LHCN-M2 (cell line): ENCODE results near the gene TM7SF3. TPM values are rescaled to one million over a fixed set of nuclear protein-coding genes. Genes with fewer than 3 reads are reported as not detected.
A peak's percentile ranks its signal among the peaks of the same experiment; 100 is the strongest.
"Not testable (repeated sequence)": the region's sequence is repeated elsewhere in the genome, so short reads cannot be mapped to it uniquely, and the experiment has no call there.

Source experiments
- DNase-seq: peaks from one replicate; pipeline ENCODE4 v3.0.0-alpha.2; 2012; ENCODE audit warnings: low read depth
- total RNA-seq: library from RNA; depleted of rRNA; stranded (reverse); fragments of >200 nt; gene quantifications from 2 replicates; pipeline ENCODE4 v1.2.3, GENCODE V29; 2014

TM7SF3 gene
- total RNA-seq, 1 experiment from 2014 or later = 60.0 TPM

- no peak for DNase-seq
Observed at GRCh38 chr12:26979733-26980132, 34.5 kb downstream of the TM7SF3 start.

DNA sequence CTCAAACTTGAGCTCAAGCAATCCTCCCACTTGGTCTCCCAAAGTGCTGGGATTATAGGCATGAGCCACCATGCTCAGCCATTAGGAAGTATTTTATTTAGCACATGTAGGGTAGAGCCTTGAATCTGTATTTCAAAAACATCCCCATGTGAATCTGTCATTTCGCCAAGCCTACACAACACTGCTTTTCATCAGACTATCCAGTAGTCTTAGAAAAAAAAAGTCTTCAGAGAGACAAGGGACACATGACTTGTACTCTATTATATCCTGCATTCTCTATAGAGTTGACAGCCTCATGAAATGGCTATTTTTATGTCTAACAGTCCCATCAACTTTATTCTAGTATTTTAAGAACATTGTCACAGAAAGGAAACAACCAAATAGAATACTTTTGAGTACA is 35.4 kb downstream of the TM7SF3 start:
- DNase-seq = no peak

DNA sequence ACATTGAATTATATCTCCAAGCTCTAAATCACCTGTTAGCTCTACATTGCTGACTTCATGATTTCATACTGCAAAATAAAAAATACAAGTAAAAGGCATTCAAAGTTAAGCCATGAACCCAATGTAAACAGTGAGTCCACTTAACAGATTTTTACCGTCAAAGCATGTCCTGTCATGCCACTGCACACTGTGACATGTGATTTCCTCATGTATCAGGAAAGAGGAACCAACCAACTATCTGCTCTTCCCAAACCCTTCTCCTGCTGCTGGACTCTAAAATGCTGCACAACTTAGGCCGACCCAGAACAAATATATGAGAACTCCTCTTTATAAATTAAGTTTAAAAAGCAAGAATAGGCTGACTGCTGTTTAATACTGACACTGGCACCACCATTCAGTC is 37.5 kb downstream of the TM7SF3 start:
- no peak for DNase-seq

DNA sequence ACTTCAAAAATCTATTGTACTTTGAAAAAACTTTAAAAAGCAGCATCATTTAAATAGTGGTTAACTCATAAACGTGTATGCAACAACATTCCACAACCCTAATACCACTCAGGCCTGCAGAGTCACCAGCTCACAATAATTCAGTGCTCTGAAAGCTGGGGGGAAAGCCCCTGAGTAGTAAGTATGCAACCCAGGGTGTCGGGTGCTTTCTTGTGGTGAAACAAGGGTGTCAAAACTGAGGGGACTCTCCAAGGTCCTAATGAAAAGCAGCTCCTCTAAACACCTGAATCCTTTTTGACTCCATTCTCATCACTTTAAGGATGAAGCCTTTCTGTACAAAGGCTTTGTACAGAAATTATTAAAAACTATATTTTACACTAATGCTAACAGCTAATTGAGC is 42.2 kb downstream of the TM7SF3 start:
- no peak for DNase-seq

DNA sequence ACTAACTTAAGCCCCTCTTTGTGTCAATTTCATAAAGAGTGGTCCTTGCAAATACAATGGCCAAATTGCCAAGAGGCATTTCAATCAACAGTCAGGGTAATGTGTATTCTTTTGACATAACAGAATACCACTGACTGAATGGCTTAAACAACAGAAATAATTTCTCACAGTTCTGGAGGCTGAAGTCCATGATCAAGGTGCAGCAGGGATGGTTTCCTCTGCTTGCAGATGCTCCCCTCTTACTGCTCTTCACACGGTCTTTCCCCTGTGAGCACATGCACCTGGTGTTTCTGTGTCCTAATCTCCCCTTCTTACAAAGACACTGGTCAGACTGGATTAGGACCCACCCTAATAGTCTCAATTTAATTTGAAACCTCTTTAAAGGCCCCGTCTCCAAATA is 44.0 kb downstream of the TM7SF3 start:
- DNase-seq = no peak

- DNase-seq = no peak
Observed at GRCh38 chr12:26966842-26967241, 47.3 kb downstream of the TM7SF3 start.

- no peak for DNase-seq
Observed at GRCh38 chr12:26963413-26963812, 50.8 kb downstream of the TM7SF3 start.

- DNase-seq = no peak
Observed at GRCh38 chr12:26961803-26962202, 52.4 kb downstream of the TM7SF3 start.

DNA sequence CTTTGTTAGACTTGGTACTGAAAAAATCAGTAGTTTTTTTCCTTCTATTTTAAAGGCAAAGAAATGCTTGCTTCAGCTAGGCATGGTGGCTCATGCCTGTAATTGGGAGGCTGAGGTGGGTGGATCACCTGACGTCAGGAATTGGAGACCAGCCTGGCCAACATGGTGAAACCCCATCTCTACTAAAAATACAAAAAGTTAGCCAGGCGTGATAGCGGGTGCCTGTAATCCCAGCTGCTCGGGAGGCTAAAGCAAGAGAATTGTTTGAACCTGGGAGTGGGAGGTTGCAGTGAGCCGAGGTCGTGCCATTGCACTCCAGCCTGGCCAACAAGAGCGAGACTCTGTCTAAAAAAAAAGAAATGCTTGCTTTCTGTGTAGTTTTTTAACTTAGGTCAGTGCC is 52.8 kb downstream of the TM7SF3 start:
- DNase-seq = not testable (repeated sequence)

GRCh38 chr12:26954027-26954426 is 60.2 kb downstream of the TM7SF3 start:
- DNase-seq = no peak

GRCh38 chr12:26953447-26953846 is 60.7 kb downstream of the TM7SF3 start:
- DNase-seq = no peak

DNA sequence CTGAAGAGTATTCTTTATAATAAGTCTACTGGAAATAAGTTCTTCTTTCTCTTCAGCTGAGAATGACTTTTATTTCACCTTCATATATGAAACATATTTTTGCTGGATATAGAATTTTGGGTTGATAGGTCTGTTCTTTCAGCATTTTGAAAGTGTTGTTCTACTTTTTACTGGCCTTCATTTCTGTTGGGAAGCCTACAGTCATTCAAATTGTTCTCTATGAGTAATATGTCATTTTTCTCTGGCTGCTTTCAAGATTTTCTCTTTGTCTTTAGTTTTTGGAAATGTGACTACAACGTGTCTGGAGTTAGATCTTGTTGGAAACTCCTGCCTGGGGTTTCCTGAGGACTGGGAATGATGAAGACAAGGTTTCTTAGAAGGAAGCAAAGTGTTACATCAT is 65.9 kb downstream of the TM7SF3 start:
- DNase-seq = no peak

DNA sequence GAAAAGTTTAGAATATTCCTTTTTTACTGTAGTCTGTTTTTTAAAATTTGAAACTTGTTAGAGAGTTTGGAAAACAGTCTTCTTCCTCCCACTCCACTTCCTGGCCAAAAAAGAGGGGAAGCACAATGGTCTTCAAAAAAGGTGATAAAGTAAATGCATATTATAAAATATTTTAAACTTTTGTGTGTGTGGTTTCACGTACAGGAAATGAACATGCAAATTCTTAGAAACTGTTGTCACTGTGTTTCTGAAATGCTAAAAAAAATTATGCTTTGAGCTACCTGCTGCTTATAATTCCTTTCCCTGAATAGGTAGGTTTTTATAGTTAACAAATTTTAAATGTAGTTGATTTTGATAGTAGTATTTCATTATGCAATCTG is 73.0 kb downstream of the TM7SF3 start:
- no peak for DNase-seq

- DNase-seq = peak; percentile 32
Observed at GRCh38 chr12:26940516-26941214, 73.5 kb downstream of the TM7SF3 start.

- no peak for DNase-seq
Observed at GRCh38 chr12:26939953-26940352, 74.2 kb downstream of the TM7SF3 start.

DNA sequence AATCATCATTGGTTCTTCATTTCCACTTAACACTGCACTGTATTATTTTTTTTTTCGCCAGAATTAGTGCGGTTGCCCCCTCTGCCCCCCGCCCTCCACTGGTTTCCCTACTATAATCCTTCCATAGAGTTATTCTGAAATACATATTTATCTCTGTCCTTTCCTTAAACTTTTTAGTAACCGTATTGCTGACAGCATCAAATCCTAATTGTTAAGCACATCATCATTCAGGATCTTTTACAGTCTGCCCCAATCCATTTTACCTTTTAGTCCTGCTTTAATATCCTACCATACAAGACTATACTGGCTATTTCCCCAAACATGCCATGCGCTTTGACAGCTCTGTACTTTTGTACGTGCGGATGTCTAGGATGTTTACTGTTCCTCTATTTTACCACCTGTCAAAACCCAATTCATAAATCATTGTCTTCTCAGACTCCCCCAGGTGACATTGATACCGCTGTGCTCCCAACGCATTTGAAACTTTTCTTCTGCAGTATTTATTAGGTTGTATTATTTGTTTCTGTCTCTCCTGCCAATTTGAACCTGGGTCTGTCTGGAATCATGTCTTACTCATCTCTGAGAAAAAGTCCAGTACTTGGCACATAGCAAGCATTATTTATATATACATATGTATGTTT is 74.9 kb downstream of the TM7SF3 start:
- DNase-seq = no peak

GRCh38 chr12:26938701-26939062 is 75.5 kb downstream of the TM7SF3 start:
- DNase-seq = no peak

- peak; percentile 98 for DNase-seq
Observed at GRCh38 chr12:26937863-26938700, 76.1 kb downstream of the TM7SF3 start, which contains the start of the genes FGFR1OP2 and INTS13. Gene FGFR1OP2, plus strand, starts transcription at chr12:26938470. Its CDS starts 15,689 bp downstream, at chr12:26954159. Gene INTS13, minus strand, starts transcription at chr12:26937981. Its CDS starts 1,178 bp downstream, at chr12:26936803.

DNA sequence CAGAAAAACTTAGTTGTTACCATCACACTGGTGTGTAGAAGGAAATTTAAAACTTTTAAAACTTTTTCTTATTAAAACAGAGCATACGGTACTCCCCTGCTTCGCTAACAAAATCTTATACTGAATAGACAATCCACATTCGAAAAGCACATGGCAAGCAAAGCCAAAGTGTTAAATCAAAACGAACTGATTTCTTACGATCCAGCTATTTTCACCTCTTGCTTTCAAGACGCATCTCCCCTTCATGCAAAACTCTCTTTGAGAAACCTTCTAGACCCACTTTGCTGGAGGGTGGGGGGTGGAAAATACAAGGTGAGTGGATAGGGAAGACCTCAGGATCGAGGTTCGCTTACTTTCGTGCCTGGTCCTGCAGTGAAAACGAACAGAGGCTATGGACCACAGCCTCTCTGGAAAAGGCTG is 76.7 kb downstream of the TM7SF3 start:
- no peak for DNase-seq

GRCh38 chr12:26936559-26937442 is 77.4 kb downstream of the TM7SF3 start:
- no peak for DNase-seq

DNA sequence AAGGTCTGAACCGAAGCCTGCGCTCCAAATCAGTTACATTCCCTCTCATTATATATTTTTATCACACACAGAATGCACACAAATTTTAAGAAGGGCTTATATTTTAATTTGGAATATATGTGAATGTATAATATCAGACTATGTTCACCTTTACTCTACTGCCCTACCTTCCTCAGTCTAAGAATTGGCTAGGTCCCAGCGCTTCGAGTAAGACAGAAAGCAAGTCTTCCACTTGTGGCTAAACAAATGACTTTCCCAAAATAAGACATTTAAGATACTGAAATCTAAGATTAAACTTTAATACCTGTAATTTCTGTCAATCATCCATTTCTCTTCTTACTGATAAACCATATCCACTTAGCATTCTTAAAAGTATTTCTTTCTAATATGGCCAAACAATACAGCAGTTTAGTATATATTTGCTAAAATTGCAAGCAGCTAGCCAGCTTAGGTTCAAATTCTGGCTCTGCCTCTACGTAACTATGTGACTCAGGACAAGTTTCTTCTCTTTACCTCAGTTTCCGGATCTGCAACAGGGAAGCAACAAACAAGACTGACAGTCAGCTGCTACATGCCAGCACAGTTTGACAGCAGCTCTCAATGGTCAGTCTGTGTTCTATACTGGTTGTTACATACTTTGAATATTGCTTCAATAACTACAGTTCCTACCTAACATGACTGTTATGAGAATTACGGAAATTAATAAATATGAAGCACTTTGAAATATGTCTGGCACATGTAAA is 78.4 kb downstream of the TM7SF3 start:
- no peak for DNase-seq
